ENCODE data around the gene SPAG16. TPM values are rescaled to one million over a fixed set of nuclear protein-coding genes. Genes with fewer than 3 reads are reported as not detected.

SPAG16 gene
- total RNA-seq, 4 donors from 2014 or later = 34.1 to 59.3 (median 46.8) TPM

DNA sequence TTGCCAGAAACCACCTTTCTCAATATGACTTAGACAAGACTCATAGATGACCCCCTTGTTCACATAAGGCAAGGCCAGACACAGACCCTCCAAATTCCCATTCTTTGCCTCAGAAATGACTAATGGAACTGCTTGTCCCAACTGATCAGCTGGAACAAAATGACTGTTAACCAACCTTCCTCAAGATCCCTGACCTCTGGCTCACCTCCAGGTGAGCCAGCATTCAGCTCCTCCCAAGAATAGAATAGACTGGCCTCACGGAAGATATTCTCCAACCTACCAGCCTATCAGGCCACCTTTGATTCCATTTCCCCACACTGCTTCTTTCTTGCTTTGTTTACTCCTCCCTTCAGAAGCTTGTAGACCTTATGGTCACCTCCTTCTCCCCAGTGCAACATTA lies 930.8 kb downstream of the SPAG16 start:
- Histone ChIP-seq H3K36me3 (no peaks in the 10 kb centered on the region), H3K4me3 (replicated peaks in 1 of 3) (no peak overlapping the region), H3K4me1 (no peaks in the 10 kb centered on the region), H3K9me3 (no peaks in the 10 kb centered on the region), H3K27ac (no peak overlapping the region), H3K27me3 (no peaks in the 10 kb centered on the region)
- TF ChIP-seq POLR2A (IDR thresholded peaks at IDR 0.05) = no peak
- TF ChIP-seq, protein P1, sequence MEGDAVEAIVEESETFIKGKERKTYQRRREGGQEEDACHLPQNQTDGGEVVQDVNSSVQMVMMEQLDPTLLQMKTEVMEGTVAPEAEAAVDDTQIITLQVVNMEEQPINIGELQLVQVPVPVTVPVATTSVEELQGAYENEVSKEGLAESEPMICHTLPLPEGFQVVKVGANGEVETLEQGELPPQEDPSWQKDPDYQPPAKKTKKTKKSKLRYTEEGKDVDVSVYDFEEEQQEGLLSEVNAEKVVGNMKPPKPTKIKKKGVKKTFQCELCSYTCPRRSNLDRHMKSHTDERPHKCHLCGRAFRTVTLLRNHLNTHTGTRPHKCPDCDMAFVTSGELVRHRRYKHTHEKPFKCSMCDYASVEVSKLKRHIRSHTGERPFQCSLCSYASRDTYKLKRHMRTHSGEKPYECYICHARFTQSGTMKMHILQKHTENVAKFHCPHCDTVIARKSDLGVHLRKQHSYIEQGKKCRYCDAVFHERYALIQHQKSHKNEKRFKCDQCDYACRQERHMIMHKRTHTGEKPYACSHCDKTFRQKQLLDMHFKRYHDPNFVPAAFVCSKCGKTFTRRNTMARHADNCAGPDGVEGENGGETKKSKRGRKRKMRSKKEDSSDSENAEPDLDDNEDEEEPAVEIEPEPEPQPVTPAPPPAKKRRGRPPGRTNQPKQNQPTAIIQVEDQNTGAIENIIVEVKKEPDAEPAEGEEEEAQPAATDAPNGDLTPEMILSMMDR (IDR thresholded peaks at IDR 0.05) = no peak
- DNase-seq = no peak
- 81 to 89% methylated on average over 1 of the region's 1 CpG for WGBS, 2 donors
- intact Hi-C loops (cut with DNase I) = no loop called here

DNA sequence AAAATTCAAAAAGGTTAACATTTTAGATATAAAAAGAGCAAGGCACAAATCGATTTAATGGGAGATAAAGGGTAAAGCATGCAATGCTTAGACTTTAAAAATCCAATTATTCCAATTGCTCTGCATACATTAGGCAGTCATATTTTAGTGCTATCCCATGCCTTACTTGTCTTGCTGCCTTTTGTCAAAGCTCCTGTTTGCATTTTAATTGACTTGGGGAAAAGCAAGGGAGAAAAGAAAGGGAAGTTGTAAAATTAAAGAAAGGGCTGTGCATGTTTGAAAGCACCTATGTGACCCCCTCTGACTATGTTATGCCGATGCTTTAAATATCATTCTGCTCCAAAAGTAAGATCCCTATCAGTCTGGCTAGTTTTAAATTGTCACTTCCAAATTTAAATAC lies 932.9 kb downstream of the SPAG16 start:
- TF ChIP-seq POLR2A (IDR thresholded peaks at IDR 0.05) = no peak
- TF ChIP-seq, protein P1 (IDR thresholded peaks at IDR 0.05) = no peak
- Histone ChIP-seq H3K36me3 (no peaks in the 10 kb centered on the region), H3K27me3 (no peaks in the 10 kb centered on the region), H3K4me3 (replicated peaks in 1 of 3) (no peak overlapping the region), H3K4me1 (no peaks in the 10 kb centered on the region), H3K9me3 (no peaks in the 10 kb centered on the region), H3K27ac (no peak overlapping the region)
- intact Hi-C loops (cut with DNase I) = no loop called here
- WGBS, 2 donors = 59 to 84% methylated on average over 2 of the region's 2 CpGs
- DNase-seq = no peak

DNA sequence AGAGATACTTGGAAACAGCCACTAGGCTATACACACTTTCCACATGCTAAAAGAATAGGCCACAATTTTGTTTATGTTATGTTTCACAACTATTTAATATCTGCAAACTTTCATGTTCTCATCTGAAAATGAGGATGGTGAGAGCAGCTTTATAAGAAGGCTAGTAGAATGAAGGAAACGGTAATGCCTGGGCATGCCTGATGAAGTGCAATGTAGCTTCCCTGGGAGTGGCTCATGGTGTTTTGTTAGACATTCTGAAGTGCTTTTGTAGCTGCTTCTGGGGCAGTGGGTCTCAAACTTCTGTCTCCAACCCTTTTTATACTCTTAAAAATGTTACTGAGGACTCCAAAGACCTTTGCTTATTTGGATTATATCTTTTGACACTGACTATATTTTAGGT lies 933.3 kb downstream of the SPAG16 start:
- Histone ChIP-seq H3K27ac (no peak overlapping the region), H3K27me3 (no peaks in the 10 kb centered on the region), H3K4me1 (no peaks in the 10 kb centered on the region), H3K9me3 (no peaks in the 10 kb centered on the region), H3K4me3 (replicated peaks in 1 of 3) (no peak overlapping the region), H3K36me3 (no peaks in the 10 kb centered on the region)
- TF ChIP-seq POLR2A (IDR thresholded peaks at IDR 0.05) = no peak
- TF ChIP-seq, protein P1 (IDR thresholded peaks at IDR 0.05) = no peak
- 20 to 31% methylated on average over 1 of the region's 1 CpG for WGBS, 2 donors
- intact Hi-C loops (cut with DNase I) = no loop called here
- DNase-seq = no peak

DNA sequence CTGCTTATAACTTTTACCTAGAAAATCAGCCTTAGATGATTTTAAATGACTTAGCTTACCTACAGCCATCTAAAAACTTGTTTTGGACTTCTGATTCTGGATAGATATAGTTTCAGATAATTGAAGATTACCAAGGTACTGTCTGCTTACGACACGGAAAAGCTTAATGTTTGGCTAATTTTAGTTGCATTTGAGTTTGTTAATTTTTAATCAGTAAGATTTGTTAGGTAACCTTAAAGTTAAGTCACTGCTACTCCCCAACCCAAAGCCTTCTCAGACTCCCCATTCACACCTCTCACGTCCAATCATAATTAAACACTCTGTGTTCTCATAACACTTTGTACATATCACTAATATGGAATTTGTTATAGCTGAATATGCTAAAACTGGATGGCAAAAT lies 936.0 kb downstream of the SPAG16 start:
- DNase-seq = no peak
- no peak overlapping the region for H3K4me3 ChIP-seq (replicated peaks in 1 of 3)
- no peaks in the 10 kb centered on the region for H3K27me3 ChIP-seq
- no peaks in the 10 kb centered on the region for H3K36me3 ChIP-seq
- intact Hi-C loops (cut with DNase I) = no loop called here
- TF ChIP-seq, protein P1 (IDR thresholded peaks at IDR 0.05) = no peak
- TF ChIP-seq POLR2A (IDR thresholded peaks at IDR 0.05) = no peak
- no peaks in the 10 kb centered on the region for H3K4me1 ChIP-seq
- no peak overlapping the region for H3K27ac ChIP-seq
- 64 to 65% methylated on average over 3 of the region's 3 CpGs for WGBS, 2 donors
- no peaks in the 10 kb centered on the region for H3K9me3 ChIP-seq

DNA sequence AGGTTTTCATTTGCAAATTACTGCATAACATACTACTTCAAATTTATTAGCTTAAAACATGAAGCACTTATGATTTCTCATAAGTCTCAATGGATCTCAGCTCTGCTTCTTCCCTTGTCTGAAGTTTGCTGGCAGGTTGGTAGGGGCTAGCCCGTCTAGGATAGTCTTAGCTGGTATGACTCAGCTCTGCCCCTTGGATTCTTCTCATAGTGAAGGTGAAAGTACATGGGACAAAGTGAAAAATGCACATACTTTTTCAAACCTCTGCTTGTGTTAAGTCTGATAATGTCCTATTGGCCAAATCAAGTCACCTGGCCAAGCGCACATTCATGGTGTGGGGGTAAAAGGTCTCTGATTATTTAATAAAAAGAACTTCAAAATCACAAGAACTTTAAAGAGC lies 941.8 kb downstream of the SPAG16 start:
- no peak for DNase-seq
- intact Hi-C loops (cut with DNase I) = no loop called here
- no peaks in the 10 kb centered on the region for H3K4me1 ChIP-seq
- H3K4me3 ChIP-seq (replicated peaks in 1 of 3) = no peak overlapping the region
- no peaks in the 10 kb centered on the region for H3K27me3 ChIP-seq
- no peak overlapping the region for H3K27ac ChIP-seq
- WGBS, 2 donors = 88 to 94% methylated on average over 2 of the region's 2 CpGs
- no peak for TF ChIP-seq POLR2A (IDR thresholded peaks at IDR 0.05)
- TF ChIP-seq, protein P1 (IDR thresholded peaks at IDR 0.05) = no peak
- no peaks in the 10 kb centered on the region for H3K9me3 ChIP-seq
- no peaks in the 10 kb centered on the region for H3K36me3 ChIP-seq
